GM18873 (cell line): Measurements from ENCODE around the gene SEC22C.
"Not testable (repeated sequence)": the region's sequence is repeated elsewhere in the genome, so short reads cannot be mapped to it uniquely, and the experiment has no call there.

ENCODE experiments used
- ATAC-seq: cut with Tn5 transposase; IDR thresholded peaks from one replicate; pipeline ENCODE4 v1.9.1; 2021; ENCODE audit warnings: mild to moderate bottlenecking, moderate library complexity, moderate number of reproducible peaks; ENCODE audit not compliant: unreplicated experiment, low FRiP score

The SEC22C gene

GRCh38 chr3:42582474-42583070 is 805 bp upstream of the SEC22C start:
- ATAC-seq = no peak

GRCh38 chr3:42581400-42581708 is 413 bp downstream of the SEC22C start:
- ATAC-seq = no peak

GRCh38 chr3:42579346-42579745 is 2.4 kb downstream of the SEC22C start:
- ATAC-seq = not testable (repeated sequence)

DNA sequence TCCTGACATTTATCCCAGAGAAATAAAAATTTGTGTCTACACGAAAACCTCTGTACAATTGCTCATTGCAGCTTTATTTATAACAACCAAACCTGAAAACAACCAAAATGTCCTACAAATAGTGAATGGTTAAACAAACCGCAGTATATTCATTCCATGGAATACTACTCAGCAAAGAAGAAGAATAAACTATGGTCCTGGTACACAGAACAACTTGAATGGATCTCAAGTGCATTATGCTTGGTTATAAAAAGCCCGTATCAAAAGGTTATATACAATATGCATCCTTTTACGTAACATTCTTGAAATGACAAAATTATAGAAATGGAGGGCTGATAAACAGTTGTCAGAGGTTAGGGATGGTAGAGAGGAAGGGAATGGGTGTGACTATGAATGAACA is 3.7 kb downstream of the SEC22C start:
- ATAC-seq = no peak

DNA sequence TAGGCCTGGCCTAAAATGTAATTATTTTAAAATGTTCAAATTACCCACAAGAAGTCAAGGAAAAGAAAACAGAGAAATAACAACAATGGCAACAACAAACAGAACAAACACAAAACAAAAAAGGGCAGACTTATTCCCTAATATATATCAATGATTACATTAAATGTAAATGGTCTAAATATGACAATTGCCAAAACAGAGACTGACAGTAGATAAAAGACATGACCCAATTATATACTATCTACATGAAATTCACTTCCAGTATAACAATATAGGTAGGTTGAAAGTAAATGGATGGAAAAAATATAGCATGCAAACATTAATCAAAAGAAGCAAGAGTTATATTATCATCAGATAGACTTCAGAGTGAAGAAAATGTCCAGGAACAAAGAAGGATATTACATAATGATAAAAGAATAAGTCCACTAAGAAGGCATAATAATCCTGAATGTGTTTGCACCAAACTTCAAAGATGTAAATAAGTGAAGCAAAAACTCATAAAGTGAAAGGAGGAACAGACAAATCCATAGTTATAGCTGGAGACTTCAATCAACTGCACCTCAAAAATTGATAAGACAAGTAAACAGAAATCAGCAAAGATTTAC is 6.5 kb downstream of the SEC22C start:
- no peak for ATAC-seq

DNA sequence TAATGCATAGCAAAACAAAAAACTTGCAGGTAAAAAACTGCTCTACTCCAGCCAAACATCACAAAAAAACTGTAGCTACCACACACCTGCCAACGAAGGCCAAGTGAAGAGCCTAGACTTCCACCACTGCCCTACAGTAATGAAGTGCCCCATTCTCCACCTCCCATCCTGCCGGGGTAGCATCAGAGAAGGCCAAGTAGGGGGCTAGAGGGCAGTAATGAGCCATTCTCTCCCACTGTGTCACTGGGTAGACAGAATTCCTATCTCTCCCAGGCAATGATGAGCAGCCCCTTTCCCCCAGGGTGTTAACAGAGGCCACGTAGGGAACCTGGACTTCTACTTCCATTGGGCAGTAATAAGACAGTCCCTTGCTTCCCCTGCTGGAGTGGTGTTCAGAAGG is 9.5 kb downstream of the SEC22C start:
- ATAC-seq = no peak

DNA sequence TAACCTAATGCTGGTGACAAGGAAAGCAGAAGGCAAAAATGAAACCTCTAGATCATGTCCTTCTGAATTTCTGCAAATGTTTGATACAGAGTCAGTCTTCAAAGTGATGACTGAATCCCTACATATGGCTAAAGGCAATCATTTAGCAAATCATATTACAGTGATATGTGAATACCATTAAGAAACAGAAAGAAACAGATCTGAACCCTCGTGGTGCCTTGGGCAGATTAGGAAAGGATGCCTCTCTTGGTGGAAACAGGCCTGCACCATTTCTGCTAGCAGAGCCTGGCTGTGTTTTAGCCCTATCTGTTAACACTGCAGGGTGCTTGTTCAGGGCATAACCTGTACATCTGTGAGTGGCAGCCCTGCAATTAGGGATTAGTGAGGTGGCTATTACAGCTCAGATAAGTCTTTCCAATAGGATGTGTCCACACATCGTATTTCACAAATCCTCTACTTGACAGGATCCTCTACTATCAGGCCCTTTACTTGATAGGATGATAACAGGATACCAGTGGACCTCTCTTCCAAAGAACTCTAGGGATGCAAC is 12.1 kb downstream of the SEC22C start:
- ATAC-seq = no peak

- ATAC-seq = no peak
Measured at GRCh38 chr3:42562047-42562907, 19.5 kb downstream of the SEC22C start.

DNA sequence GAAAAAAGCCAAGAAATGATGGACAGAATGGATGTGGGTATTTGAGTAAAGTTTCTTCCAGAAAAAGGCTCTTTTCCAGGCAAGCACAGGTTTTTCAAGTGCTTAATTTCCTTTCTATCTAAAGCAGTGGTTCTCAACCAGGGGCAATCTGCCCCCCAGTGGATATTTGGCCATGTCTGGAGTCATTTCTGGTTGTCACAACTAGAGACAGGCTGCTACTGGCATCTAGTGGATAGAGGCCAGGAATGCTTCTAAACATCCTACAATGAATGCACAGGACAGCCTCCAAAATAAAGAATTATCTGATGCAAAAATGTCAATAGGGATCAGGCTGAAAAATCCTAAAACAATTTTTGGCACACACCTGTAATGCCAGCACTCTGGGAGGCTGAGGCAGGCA is 23.9 kb downstream of the SEC22C start:
- no peak for ATAC-seq

DNA sequence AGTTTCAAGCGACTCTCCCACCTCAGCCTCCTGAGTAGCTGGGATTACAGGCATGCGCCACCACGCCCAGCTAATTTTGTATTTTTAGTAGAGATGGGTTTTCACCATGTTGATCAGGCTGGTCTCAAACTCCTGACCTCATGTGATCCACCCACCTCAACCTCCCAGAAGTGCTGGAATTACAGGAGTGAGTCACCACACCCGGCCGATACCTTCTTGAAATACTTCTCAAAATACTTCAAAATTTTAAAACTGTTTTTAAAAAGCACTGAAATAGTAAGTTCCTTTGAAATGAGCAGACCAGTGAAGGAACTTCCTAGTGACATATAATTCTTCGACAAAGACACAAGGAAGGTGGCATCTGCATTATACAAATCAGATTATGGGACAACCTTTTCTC is 24.9 kb downstream of the SEC22C start:
- not testable (repeated sequence) for ATAC-seq

- ATAC-seq = no peak
Measured at GRCh38 chr3:42556089-42556632, 25.6 kb downstream of the SEC22C start.

DNA sequence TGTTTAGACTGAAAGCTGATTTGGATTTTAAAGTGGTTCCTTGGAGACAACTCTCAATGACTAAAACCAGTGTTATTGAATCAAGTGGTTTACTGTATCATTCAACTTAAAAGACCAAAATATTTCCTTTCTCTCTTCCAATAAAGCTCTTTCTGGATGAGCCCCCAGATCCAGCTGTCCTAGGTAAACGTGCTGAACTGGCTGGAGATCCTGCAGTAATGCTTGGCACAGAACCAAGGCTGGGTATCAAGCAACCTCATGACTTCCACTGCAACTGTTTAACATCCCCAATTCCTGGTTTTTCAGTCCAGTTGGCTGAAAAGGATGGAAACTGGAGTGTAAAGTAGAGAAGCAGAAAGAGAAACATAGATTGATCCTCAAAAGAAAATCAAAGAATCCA is 28.9 kb downstream of the SEC22C start:
- ATAC-seq = no peak

- ATAC-seq = no peak
Measured at GRCh38 chr3:42550250-42550649, 31.5 kb downstream of the SEC22C start.

- ATAC-seq = no peak
Measured at GRCh38 chr3:42549131-42549530, 32.6 kb downstream of the SEC22C start.

DNA sequence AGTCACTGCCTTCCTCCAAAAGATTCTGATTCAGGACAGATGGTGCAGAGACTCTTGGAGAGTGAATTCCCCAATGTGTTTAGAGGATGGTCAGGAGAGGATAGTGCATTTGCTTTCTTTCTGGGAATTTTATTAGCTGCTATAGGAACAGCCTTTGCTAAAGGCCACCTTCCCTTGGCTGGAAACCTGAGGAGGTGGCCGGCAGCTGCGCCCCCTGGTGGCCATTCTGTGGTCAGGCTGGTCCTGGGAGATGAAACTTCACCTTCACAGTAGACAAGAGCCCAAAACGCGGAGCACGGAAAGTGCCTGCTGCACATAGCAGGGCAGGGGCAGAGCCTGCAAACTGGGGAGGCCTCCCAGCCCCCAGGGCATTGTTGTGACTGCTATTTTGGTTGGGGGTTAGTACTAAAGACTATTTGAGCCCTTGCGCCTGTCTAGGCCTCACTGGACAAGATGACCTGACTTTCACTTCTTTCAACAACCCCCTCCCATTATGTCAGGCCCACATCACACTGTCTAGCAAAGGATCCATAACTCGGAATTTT is 34.3 kb downstream of the SEC22C start:
- no peak for ATAC-seq

GRCh38 chr3:42546691-42547213 is 35.0 kb downstream of the SEC22C start:
- no peak for ATAC-seq

- ATAC-seq = no peak
Measured at GRCh38 chr3:42545284-42545900, 36.4 kb downstream of the SEC22C start.

GRCh38 chr3:42544492-42545283 is 37.1 kb downstream of the SEC22C start:
- no peak for ATAC-seq

- ATAC-seq = no peak
Measured at GRCh38 chr3:42541079-42541478, 40.7 kb downstream of the SEC22C start.
